ENCODE data around the gene CNKSR3.

The CNKSR3 gene

GRCh38 chr6:154448448-154449096, 61.9 kb downstream of the CNKSR3 start:
- no peak for DNase-seq

- DNase-seq: no peak
These were observed 62.5 kb downstream of the CNKSR3 start for GRCh38 chr6:154447954-154448353.

- no peak for DNase-seq
These were observed 63.5 kb downstream of the CNKSR3 start for GRCh38 chr6:154446984-154447383.

- no peak for DNase-seq
These were observed 65.1 kb downstream of the CNKSR3 start for GRCh38 chr6:154445417-154445816.

- no peak for DNase-seq
These were observed 68.5 kb downstream of the CNKSR3 start for GRCh38 chr6:154441995-154442310.

GRCh38 chr6:154440422-154441043, 70.0 kb downstream of the CNKSR3 start:
- DNase-seq: no peak

- DNase-seq: no peak
These were observed 70.5 kb downstream of the CNKSR3 start for GRCh38 chr6:154440022-154440421.

- DNase-seq: no peak
These were observed 71.5 kb downstream of the CNKSR3 start for GRCh38 chr6:154438882-154439415.

GRCh38 chr6:154435400-154435945, 75.0 kb downstream of the CNKSR3 start:
- no peak for DNase-seq

GRCh38 chr6:154434662-154435061, 75.8 kb downstream of the CNKSR3 start:
- DNase-seq: no peak

- DNase-seq: no peak
These were observed 76.8 kb downstream of the CNKSR3 start for GRCh38 chr6:154433477-154434241.

- no peak for DNase-seq
These were observed 77.7 kb downstream of the CNKSR3 start for GRCh38 chr6:154432533-154433476.

GRCh38 chr6:154430481-154430919, 80.0 kb downstream of the CNKSR3 start:
- DNase-seq: no peak

- DNase-seq: no peak
These were observed 80.8 kb downstream of the CNKSR3 start for GRCh38 chr6:154429711-154430110.

GRCh38 chr6:154428897-154429296, 81.6 kb downstream of the CNKSR3 start:
- DNase-seq: no peak

- DNase-seq: no peak
These were observed 83.0 kb downstream of the CNKSR3 start for GRCh38 chr6:154427446-154427845.

- DNase-seq: no peak
These were observed 83.5 kb downstream of the CNKSR3 start for GRCh38 chr6:154426997-154427396.

- DNase-seq: no peak
These were observed 85.5 kb downstream of the CNKSR3 start for GRCh38 chr6:154425034-154425433.

GRCh38 chr6:154414021-154414813, 96.3 kb downstream of the CNKSR3 start:
- DNase-seq: no peak

- no peak for DNase-seq
These were observed 98.2 kb downstream of the CNKSR3 start for GRCh38 chr6:154412106-154412820.

GRCh38 chr6:154411076-154411475, 99.4 kb downstream of the CNKSR3 start:
- no peak for DNase-seq
